Panc1 (cell line): ENCODE results near the gene NUCB2.

Source experiments
- CTCF ChIP-seq: fragments of 450-650 bp; IDR thresholded peaks from 2 replicates; pipeline ENCODE4 v1.5.1; 2017; ENCODE audit warnings: mild to moderate bottlenecking
- POLR2AphosphoS5 ChIP-seq: IDR thresholded peaks from 2 replicates; pipeline ENCODE4 v1.6.1; 2012; ENCODE audit warnings: mild to moderate bottlenecking, low read depth, low read length, moderate library complexity
- REST ChIP-seq, 2 experiments: IDR thresholded peaks; 2 replicates each; pipeline ENCODE4 v1.6.1; 2011 to 2012; ENCODE audit warnings: low read depth in 2 of 2, control low read depth in 1 of 2, low read length in 1 of 2, mild to moderate bottlenecking in 1 of 2, moderate library complexity in 1 of 2; ENCODE audit not compliant: insufficient read depth in 1 of 2

GRCh38 chr11:17343907-17344306 lies 67.4 kb downstream of the NUCB2 start:
- TF ChIP-seq CTCF (no peak), POLR2AphosphoS5 (no peak), REST (IDR thresholded peaks at IDR 0.05; ENCODE audit: insufficient read depth in 1 of 2, low read depth in 2 of 2, low read length in 1 of 2) (no peak)
